ENCODE results near the gene MYLK2. TPM values are rescaled to one million over a fixed set of nuclear protein-coding genes. Genes with fewer than 3 reads are reported as not detected.
"Not testable (repeated sequence)": the region's sequence is repeated elsewhere in the genome, so short reads cannot be mapped to it uniquely, and the experiment has no call there.

MYLK2 gene
- total and polyA plus RNA-seq, 4 experiments from 2014 or later = not detected

DNA sequence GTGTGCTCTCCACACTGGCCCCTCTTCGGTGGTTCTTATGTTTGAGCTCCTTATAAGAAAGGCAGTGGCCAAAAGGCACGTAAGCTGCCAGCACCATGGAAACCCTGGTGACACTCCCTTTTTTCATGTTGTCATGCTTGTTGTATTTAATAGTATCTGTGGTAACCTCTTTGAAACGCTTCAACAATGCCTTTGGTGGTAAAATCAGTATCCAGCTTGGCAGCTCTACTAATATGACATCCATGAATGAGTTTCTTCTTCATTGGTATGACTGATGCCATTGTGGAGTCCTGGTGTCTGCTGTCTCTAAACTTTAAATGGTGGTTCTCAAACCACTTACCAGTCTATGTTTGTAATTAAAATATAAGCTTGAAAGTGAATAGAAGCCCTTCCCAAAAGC lies 10.7 kb upstream of the MYLK2 start:
- Mint-ChIP-seq H3K36me3 (no peaks in the 10 kb centered on the region), H3K4me1 (peaks cover 9 to 15% (median 10%) of the 10 kb centered on the region in 4 donors), H3K27me3 (no peaks in the 10 kb centered on the region), H3K9me3 (no peaks in the 10 kb centered on the region), H3K27ac (no peak overlapping the region), H3K4me3 (no peak overlapping the region)
- H3K36me3 ChIP-seq (ENCODE audit: insufficient read depth, low read length) = no peaks in the 10 kb centered on the region
- no peak overlapping the region for H3K27ac ChIP-seq (ENCODE audit: low read depth, low read length)
- peaks cover 9% of the 10 kb centered on the region for H3K4me1 ChIP-seq (ENCODE audit: insufficient read depth, low read length)
- no peaks in the 10 kb centered on the region for H3K9me3 ChIP-seq (ENCODE audit: control insufficient read depth in 1 of 2, low read length in 2 of 2)
- H3K27me3 ChIP-seq (ENCODE audit: insufficient read depth, low read length) = no peaks in the 10 kb centered on the region
- ChIA-PET CTCF (ENCODE audit: partially characterized antibody) (interaction anchor here (0.7 to 2.8 kb wide), 5 partner anchors 11 to 143 kb away, joined by 3 to 9 read pairs (median 4); partner anchors contain the start of gene PDRG1), POLR2A (ENCODE audit: partially characterized antibody) (no interaction called here)
- intact Hi-C loops (cut with micrococcal nuclease) = no loop called here
- no peak overlapping the region for H3K4me3 ChIP-seq (ENCODE audit: low read length in 2 of 2)
- DNase-seq = no peak

- Mint-ChIP-seq H3K4me3 (no peak overlapping the region), H3K36me3 (no peaks in the 10 kb centered on the region), H3K9me3 (no peaks in the 10 kb centered on the region), H3K27me3 (no peaks in the 10 kb centered on the region), H3K27ac (no peak overlapping the region), H3K4me1 (peaks cover 0 to 3% (median 0%) of the 10 kb centered on the region in 4 donors)
- no peaks in the 10 kb centered on the region for H3K9me3 ChIP-seq (ENCODE audit: control insufficient read depth in 1 of 2, low read length in 2 of 2)
- no peak for DNase-seq
- H3K36me3 ChIP-seq (ENCODE audit: insufficient read depth, low read length) = no peaks in the 10 kb centered on the region
- no peak overlapping the region for H3K4me3 ChIP-seq (ENCODE audit: low read length in 2 of 2)
- CTCF ChIA-PET (ENCODE audit: partially characterized antibody) = no interaction called here
- POLR2A ChIA-PET (ENCODE audit: partially characterized antibody) = no interaction called here
- no peaks in the 10 kb centered on the region for H3K27me3 ChIP-seq (ENCODE audit: insufficient read depth, low read length)
- intact Hi-C loops (cut with micrococcal nuclease) = no loop called here
- no peak overlapping the region for H3K27ac ChIP-seq (ENCODE audit: low read depth, low read length)
- no peaks in the 10 kb centered on the region for H3K4me1 ChIP-seq (ENCODE audit: insufficient read depth, low read length)
Measured at GRCh38 chr20:31809661-31810060, 9.5 kb upstream of the MYLK2 start.

GRCh38 chr20:31811198-31811597 lies 8.0 kb upstream of the MYLK2 start:
- Histone ChIP-seq H3K4me1 (ENCODE audit: insufficient read depth, low read length) (no peaks in the 10 kb centered on the region), H3K9me3 (ENCODE audit: control insufficient read depth in 1 of 2, low read length in 2 of 2) (no peaks in the 10 kb centered on the region), H3K36me3 (ENCODE audit: insufficient read depth, low read length) (no peaks in the 10 kb centered on the region), H3K27me3 (ENCODE audit: insufficient read depth, low read length) (no peaks in the 10 kb centered on the region), H3K4me3 (ENCODE audit: low read length in 2 of 2) (no peak overlapping the region), H3K27ac (ENCODE audit: low read depth, low read length) (no peak overlapping the region)
- POLR2A ChIA-PET (ENCODE audit: partially characterized antibody) = no interaction called here
- H3K4me1 Mint-ChIP-seq = peaks cover 0 to under 1% (median 0%) of the 10 kb centered on the region in 4 donors
- no peak overlapping the region for H3K27ac Mint-ChIP-seq
- intact Hi-C loops (cut with micrococcal nuclease) = no loop called here
- CTCF ChIA-PET (ENCODE audit: partially characterized antibody) = interaction anchor here (1.7 kb wide), 1 partner anchor 39 kb away, joined by 4 read pairs; no protein-coding TSS in a partner anchor
- no peak overlapping the region for H3K4me3 Mint-ChIP-seq
- no peaks in the 10 kb centered on the region for H3K36me3 Mint-ChIP-seq
- no peak for DNase-seq
- no peaks in the 10 kb centered on the region for H3K27me3 Mint-ChIP-seq
- H3K9me3 Mint-ChIP-seq = no peaks in the 10 kb centered on the region

- H3K4me1 ChIP-seq (ENCODE audit: insufficient read depth, low read length) = no peaks in the 10 kb centered on the region
- no peaks in the 10 kb centered on the region for H3K9me3 ChIP-seq (ENCODE audit: control insufficient read depth in 1 of 2, low read length in 2 of 2)
- no peaks in the 10 kb centered on the region for H3K9me3 Mint-ChIP-seq
- no peaks in the 10 kb centered on the region for H3K36me3 Mint-ChIP-seq
- intact Hi-C loops (cut with micrococcal nuclease) = no loop called here
- no peaks in the 10 kb centered on the region for H3K36me3 ChIP-seq (ENCODE audit: insufficient read depth, low read length)
- H3K27ac Mint-ChIP-seq = no peak overlapping the region
- POLR2A ChIA-PET (ENCODE audit: partially characterized antibody) = no interaction called here
- H3K27ac ChIP-seq (ENCODE audit: low read depth, low read length) = no peak overlapping the region
- no peak for DNase-seq
- H3K27me3 Mint-ChIP-seq = no peaks in the 10 kb centered on the region
- no peaks in the 10 kb centered on the region for H3K27me3 ChIP-seq (ENCODE audit: insufficient read depth, low read length)
- no peak overlapping the region for H3K4me3 ChIP-seq (ENCODE audit: low read length in 2 of 2)
- no peaks in the 10 kb centered on the region for H3K4me1 Mint-ChIP-seq
- no peak overlapping the region for H3K4me3 Mint-ChIP-seq
- CTCF ChIA-PET (ENCODE audit: partially characterized antibody) = interaction anchor here (1.0 to 1.7 kb wide), 2 partner anchors 11 to 38 kb away, joined by 3 to 4 read pairs; no protein-coding TSS in a partner anchor
Measured at GRCh38 chr20:31811796-31812728, 7.1 kb upstream of the MYLK2 start.

DNA sequence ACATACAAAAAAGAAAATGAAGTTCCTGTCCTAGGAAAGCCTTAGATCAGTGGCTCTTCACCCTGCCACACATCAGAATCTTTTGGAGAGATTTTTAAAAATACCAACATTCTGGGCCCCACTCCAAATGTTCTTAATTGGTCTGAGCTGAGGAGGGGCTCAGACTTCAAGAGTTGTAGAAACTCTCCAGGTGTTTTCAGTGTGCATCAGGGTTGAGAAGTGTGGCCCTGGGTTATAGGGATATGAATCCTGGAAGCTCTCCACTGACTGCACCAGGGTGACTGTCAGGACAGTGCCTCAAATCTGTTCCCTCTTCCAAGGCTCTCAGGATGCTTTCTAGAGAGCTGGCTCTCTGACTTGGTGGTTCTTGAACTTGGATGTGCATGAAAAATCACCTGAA lies 5.5 kb upstream of the MYLK2 start:
- no peaks in the 10 kb centered on the region for H3K27me3 Mint-ChIP-seq
- POLR2A ChIA-PET (ENCODE audit: partially characterized antibody) = no interaction called here
- H3K27ac ChIP-seq (ENCODE audit: low read depth, low read length) = no peak overlapping the region
- intact Hi-C loops (cut with micrococcal nuclease) = no loop called here
- no peak overlapping the region for H3K27ac Mint-ChIP-seq
- H3K4me3 Mint-ChIP-seq = no peak overlapping the region
- H3K4me3 ChIP-seq (ENCODE audit: low read length in 2 of 2) = no peak overlapping the region
- no peaks in the 10 kb centered on the region for H3K27me3 ChIP-seq (ENCODE audit: insufficient read depth, low read length)
- H3K9me3 Mint-ChIP-seq = no peaks in the 10 kb centered on the region
- no peaks in the 10 kb centered on the region for H3K9me3 ChIP-seq (ENCODE audit: control insufficient read depth in 1 of 2, low read length in 2 of 2)
- CTCF ChIA-PET (ENCODE audit: partially characterized antibody) = interaction anchor here (0.7 to 1.5 kb wide), 2 partner anchors 9 to 279 kb away, joined by 3 to 9 read pairs; no protein-coding TSS in a partner anchor
- no peaks in the 10 kb centered on the region for H3K36me3 ChIP-seq (ENCODE audit: insufficient read depth, low read length)
- no peaks in the 10 kb centered on the region for H3K4me1 ChIP-seq (ENCODE audit: insufficient read depth, low read length)
- DNase-seq = no peak
- H3K4me1 Mint-ChIP-seq = no peaks in the 10 kb centered on the region
- H3K36me3 Mint-ChIP-seq = no peaks in the 10 kb centered on the region

DNA sequence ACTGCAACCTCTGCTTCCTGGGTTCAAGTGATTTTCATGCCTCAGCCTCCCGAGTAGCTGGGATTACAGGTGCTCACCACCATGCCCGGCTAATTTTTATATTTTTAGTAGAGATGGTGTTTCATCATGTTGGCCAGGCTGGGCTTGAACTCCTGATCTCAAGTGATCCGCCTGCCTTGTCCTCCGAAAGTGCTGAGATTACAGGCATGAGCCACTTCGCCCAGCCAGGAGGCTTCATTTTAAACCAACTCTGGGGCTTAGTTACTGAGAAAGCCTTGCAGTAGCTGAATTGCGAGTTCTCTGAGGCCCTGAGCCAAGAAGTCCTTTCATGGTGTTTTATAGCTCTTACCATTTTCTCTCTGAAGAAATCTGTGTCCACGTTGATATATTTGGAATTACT lies 5.0 kb upstream of the MYLK2 start:
- H3K9me3 Mint-ChIP-seq = not testable (repeated sequence)
- H3K27ac Mint-ChIP-seq = peak overlapping the region in 1 of 7 donors; percentile 22

GRCh38 chr20:31815408-31816188 lies 3.6 kb upstream of the MYLK2 start:
- H3K9me3 ChIP-seq (ENCODE audit: control insufficient read depth in 1 of 2, low read length in 2 of 2) = no peaks in the 10 kb centered on the region
- no peak overlapping the region for H3K4me3 ChIP-seq (ENCODE audit: low read length in 2 of 2)
- H3K27ac Mint-ChIP-seq = no peak overlapping the region
- H3K36me3 Mint-ChIP-seq = no peaks in the 10 kb centered on the region
- no peaks in the 10 kb centered on the region for H3K9me3 Mint-ChIP-seq
- intact Hi-C loops (cut with micrococcal nuclease) = no loop called here
- no peaks in the 10 kb centered on the region for H3K4me1 ChIP-seq (ENCODE audit: insufficient read depth, low read length)
- no peak overlapping the region for H3K4me3 Mint-ChIP-seq
- CTCF ChIA-PET (ENCODE audit: partially characterized antibody) = interaction anchor here (1.5 kb wide), 1 partner anchor 15 kb away, joined by 3 read pairs; no protein-coding TSS in a partner anchor
- no peaks in the 10 kb centered on the region for H3K27me3 ChIP-seq (ENCODE audit: insufficient read depth, low read length)
- no peak for DNase-seq
- no peaks in the 10 kb centered on the region for H3K36me3 ChIP-seq (ENCODE audit: insufficient read depth, low read length)
- no peaks in the 10 kb centered on the region for H3K4me1 Mint-ChIP-seq
- H3K27me3 Mint-ChIP-seq = no peaks in the 10 kb centered on the region
- POLR2A ChIA-PET (ENCODE audit: partially characterized antibody) = no interaction called here
- no peak overlapping the region for H3K27ac ChIP-seq (ENCODE audit: low read depth, low read length)

More for the DNA sequence above, 5.0 kb upstream of the MYLK2 start:
- H3K36me3 ChIP-seq (ENCODE audit: insufficient read depth, low read length); H3K36me3 Mint-ChIP-seq; H3K4me1 Mint-ChIP-seq; H3K27me3 Mint-ChIP-seq; H3K4me3 Mint-ChIP-seq; intact Hi-C loops (cut with micrococcal nuclease); H3K4me3 ChIP-seq (ENCODE audit: low read length in 2 of 2); H3K4me1 ChIP-seq (ENCODE audit: insufficient read depth, low read length); H3K9me3 ChIP-seq (ENCODE audit: control insufficient read depth in 1 of 2, low read length in 2 of 2); POLR2A ChIA-PET (ENCODE audit: partially characterized antibody); H3K27ac ChIP-seq (ENCODE audit: low read depth, low read length); DNase-seq; H3K27me3 ChIP-seq (ENCODE audit: insufficient read depth, low read length): not testable (repeated sequence)
- CTCF ChIA-PET (ENCODE audit: partially characterized antibody) = interaction anchor here (0.7 to 1.5 kb wide), 2 partner anchors 8 to 278 kb away, joined by 3 to 9 read pairs; no protein-coding TSS in a partner anchor

Data from CD4-positive, alpha-beta memory T cell (primary cell).